Measurements from ENCODE around the gene WDR81.

DNA sequence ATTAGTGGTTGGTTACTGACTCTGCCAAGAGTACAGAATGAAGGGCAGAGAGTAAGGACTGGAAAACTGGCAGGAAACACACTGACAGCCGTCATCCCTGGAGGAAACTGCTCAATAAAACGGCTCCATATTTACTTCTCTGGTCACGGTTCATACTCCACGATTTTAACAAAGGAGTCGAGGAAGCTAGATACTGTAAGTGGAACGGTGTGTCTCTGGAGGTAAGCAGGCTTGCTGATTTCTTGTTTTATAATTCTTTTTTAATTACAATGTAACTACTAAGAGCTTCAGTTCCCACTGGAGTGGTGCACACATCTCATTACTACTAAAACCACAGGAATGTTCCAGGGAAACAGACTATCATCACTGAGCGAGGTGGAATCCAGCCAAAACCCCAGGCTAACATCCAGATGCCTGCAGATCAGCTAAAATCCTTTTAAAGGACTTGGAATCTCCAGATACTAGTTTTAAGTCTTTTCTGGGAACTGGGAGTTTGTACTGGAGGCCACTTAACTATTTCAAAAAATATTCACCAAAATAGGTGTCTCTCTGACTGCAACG, 55.1 kb downstream of the WDR81 start:
- no peak for TF ChIP-seq ZXDB (tag by site-specific recombination; IDR thresholded peaks at IDR 0.05)
- TF ChIP-seq, protein P1, sequence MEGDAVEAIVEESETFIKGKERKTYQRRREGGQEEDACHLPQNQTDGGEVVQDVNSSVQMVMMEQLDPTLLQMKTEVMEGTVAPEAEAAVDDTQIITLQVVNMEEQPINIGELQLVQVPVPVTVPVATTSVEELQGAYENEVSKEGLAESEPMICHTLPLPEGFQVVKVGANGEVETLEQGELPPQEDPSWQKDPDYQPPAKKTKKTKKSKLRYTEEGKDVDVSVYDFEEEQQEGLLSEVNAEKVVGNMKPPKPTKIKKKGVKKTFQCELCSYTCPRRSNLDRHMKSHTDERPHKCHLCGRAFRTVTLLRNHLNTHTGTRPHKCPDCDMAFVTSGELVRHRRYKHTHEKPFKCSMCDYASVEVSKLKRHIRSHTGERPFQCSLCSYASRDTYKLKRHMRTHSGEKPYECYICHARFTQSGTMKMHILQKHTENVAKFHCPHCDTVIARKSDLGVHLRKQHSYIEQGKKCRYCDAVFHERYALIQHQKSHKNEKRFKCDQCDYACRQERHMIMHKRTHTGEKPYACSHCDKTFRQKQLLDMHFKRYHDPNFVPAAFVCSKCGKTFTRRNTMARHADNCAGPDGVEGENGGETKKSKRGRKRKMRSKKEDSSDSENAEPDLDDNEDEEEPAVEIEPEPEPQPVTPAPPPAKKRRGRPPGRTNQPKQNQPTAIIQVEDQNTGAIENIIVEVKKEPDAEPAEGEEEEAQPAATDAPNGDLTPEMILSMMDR (tag by site-specific recombination; IDR thresholded peaks at IDR 0.05): no peak

Measured in HEK293 (cell line).